Measurements from ENCODE around the gene ZBTB44. TPM values are rescaled to one million over a fixed set of nuclear protein-coding genes. Genes with fewer than 3 reads are reported as not detected.
"Not testable (repeated sequence)": the region's sequence is repeated elsewhere in the genome, so short reads cannot be mapped to it uniquely, and the experiment has no call there.

The ZBTB44 gene
- total RNA-seq, 2 experiments from 2014 or later, result 38.2 to 49.4 TPM

DNA sequence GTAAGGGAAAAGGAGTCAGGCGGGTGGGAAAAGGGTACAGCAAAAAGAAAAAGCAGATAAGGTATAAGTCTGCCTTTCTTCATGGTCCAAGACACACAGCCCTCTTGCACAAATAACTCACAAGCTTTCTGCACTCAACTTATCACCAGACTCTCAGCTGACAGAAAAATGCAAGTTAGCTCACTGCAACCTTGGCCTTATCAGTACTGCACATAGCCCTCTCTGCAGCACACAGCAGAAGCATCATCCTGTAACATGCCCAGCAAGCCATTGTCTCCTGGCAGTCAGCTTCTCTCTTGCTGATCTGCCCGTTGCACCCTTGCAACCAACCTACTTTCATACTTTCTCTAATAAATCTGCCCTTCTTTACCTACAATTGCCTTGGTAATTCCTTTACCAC is 5.8 kb downstream of the ZBTB44 start:
- no peak for DNase-seq
- ChIA-PET POLR2A (no interaction called here), CTCF (interaction anchor here (0.7 to 1.3 kb wide), 3 partner anchors 22 to 306 kb away, joined by 3 to 4 read pairs (median 3); partner anchors contain the start of gene PRDM10)
- H3K27ac Mint-ChIP-seq, result no peak overlapping the region
- intact Hi-C loops (cut with DNase I, micrococcal nuclease), result no loop called here
- H3K27me3 Mint-ChIP-seq, result no peaks in the 10 kb centered on the region
- H3K4me3 Mint-ChIP-seq, result no peak overlapping the region
- peaks cover 24% of the 10 kb centered on the region for H3K36me3 Mint-ChIP-seq (ENCODE audit: low read depth)
- no peak for ATAC-seq
- peaks cover 49% of the 10 kb centered on the region for H3K4me1 Mint-ChIP-seq
- H3K9me3 Mint-ChIP-seq (ENCODE audit: low read depth), result peaks cover 8% of the 10 kb centered on the region

DNA sequence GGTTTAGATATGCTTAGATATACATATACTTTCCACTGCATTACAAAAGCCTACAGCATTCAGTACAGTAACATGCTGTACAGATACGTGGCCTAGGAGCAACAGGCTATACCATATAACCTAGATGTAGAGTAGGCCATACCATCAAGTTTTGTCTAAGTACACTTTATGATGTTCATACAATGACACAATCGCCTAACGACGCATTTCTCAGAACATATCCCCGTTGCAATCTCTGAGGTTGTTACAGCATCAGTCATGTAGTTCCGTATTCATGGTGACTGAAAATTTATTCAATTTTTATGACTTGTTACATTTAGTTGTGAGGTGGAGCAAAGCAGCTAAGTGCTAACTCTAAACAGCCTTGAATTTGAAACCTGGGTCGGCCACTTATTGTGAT is 6.7 kb downstream of the ZBTB44 start:
- peaks cover 24% of the 10 kb centered on the region for H3K36me3 Mint-ChIP-seq (ENCODE audit: low read depth)
- DNase-seq (no peak), ATAC-seq (peak; percentile 19)
- intact Hi-C loops (cut with DNase I, micrococcal nuclease), result no loop called here
- POLR2A ChIA-PET, result no interaction called here
- H3K4me3 Mint-ChIP-seq, result no peak overlapping the region
- H3K9me3 Mint-ChIP-seq (ENCODE audit: low read depth), result peaks cover 8% of the 10 kb centered on the region
- peaks cover 45% of the 10 kb centered on the region for H3K4me1 Mint-ChIP-seq
- CTCF ChIA-PET, result interaction anchor here (1.3 kb wide), 1 partner anchor 21 kb away, joined by 3 read pairs; no protein-coding TSS in a partner anchor
- no peak overlapping the region for H3K27ac Mint-ChIP-seq
- no peaks in the 10 kb centered on the region for H3K27me3 Mint-ChIP-seq

DNA sequence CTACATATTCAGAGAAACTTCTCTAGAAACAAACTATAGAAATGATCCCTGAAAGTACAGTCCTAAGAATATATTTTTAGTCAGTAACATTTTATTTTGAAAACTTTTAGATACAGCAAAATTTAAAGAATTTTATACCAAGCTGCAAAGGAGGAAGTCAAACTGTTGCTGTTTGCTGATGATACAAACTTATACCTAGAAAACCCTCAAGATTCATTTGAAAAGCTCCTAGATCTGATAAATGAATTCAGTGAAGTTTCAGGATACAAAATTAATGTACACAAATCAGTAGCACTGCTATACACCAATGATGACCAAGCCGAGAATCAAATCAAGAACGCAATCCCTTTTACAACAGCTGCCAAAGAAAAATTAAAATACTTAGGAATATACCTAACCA is 10.1 kb downstream of the ZBTB44 start:
- Mint-ChIP-seq H3K27ac (peak overlapping the region; percentile 14), H3K27me3 (no peaks in the 10 kb centered on the region), H3K9me3 (ENCODE audit: low read depth) (peaks cover 8% of the 10 kb centered on the region), H3K4me1 (peaks cover 53% of the 10 kb centered on the region), H3K36me3 (ENCODE audit: low read depth) (peaks cover 41% of the 10 kb centered on the region), H3K4me3 (no peak overlapping the region)
- no peak for ATAC-seq
- intact Hi-C loops (cut with DNase I, micrococcal nuclease), result no loop called here
- CTCF ChIA-PET, result interaction anchor here (1.0 to 1.8 kb wide), 3 partner anchors 12 to 15 kb away, joined by 3 to 8 read pairs (median 3); no protein-coding TSS in a partner anchor
- no peak for DNase-seq
- POLR2A ChIA-PET, result interaction anchor here (0.5 kb wide), 1 partner anchor 98 kb away, joined by 3 read pairs; no protein-coding TSS in a partner anchor

DNA sequence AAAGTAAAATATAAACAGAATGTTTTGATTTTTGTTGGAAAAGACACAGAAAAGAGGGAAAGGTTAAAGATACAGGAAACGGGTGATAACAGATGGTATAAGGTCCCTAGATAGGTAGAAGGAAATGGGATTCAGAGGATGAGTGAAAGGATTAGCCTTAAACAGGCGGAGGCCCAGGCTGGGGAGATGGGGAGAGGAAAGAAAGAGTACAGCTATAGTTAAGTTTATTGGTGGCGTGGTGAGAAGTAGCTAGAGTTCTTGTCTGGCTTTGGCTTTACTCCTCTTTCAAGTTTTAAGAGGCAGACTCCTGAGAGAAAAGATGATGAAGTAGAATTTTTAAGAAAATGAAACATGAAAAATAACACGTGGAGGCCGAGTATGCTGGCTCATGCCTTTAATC is 13.7 kb downstream of the ZBTB44 start:
- H3K27me3 Mint-ChIP-seq, result no peaks in the 10 kb centered on the region
- H3K4me3 Mint-ChIP-seq, result no peak overlapping the region
- H3K36me3 Mint-ChIP-seq (ENCODE audit: low read depth), result peaks cover 38% of the 10 kb centered on the region
- intact Hi-C loops (cut with DNase I, micrococcal nuclease), result no loop called here
- ATAC-seq (no peak), DNase-seq (no peak)
- peaks cover 52% of the 10 kb centered on the region for H3K4me1 Mint-ChIP-seq
- ChIA-PET CTCF (interaction anchor here (0.7 kb wide), 1 partner anchor 270 kb away, joined by 4 read pairs; no protein-coding TSS in a partner anchor), POLR2A (no interaction called here)
- H3K27ac Mint-ChIP-seq, result no peak overlapping the region
- peaks cover 6% of the 10 kb centered on the region for H3K9me3 Mint-ChIP-seq (ENCODE audit: low read depth)

DNA sequence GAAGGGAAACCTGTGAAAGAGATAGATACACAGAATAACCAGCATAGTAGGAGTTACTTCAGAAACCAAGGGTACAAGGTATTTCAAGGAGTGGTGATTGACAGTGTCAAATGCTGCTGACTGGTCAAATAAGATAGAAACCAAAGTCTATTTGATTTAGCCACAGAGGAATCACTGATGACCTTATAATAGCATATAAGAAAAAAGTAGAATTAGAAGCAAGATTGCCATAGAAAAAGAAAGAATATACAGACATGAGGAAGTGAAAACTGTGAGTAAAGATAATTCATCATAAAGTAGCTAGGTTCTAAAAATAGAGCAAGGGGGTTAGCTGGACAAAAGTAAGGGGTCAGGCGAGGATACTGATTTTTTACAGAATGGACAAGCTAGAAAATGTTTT is 14.2 kb downstream of the ZBTB44 start:
- intact Hi-C loops (cut with DNase I, micrococcal nuclease), result no loop called here
- Mint-ChIP-seq H3K27me3 (no peaks in the 10 kb centered on the region), H3K4me3 (no peak overlapping the region), H3K27ac (no peak overlapping the region), H3K36me3 (ENCODE audit: low read depth) (peaks cover 38% of the 10 kb centered on the region), H3K9me3 (ENCODE audit: low read depth) (peaks cover 6% of the 10 kb centered on the region), H3K4me1 (peaks cover 51% of the 10 kb centered on the region)
- CTCF ChIA-PET, result interaction anchor here (0.7 kb wide), 1 partner anchor 270 kb away, joined by 4 read pairs; no protein-coding TSS in a partner anchor
- ATAC-seq (no peak), DNase-seq (no peak)
- POLR2A ChIA-PET, result no interaction called here

DNA sequence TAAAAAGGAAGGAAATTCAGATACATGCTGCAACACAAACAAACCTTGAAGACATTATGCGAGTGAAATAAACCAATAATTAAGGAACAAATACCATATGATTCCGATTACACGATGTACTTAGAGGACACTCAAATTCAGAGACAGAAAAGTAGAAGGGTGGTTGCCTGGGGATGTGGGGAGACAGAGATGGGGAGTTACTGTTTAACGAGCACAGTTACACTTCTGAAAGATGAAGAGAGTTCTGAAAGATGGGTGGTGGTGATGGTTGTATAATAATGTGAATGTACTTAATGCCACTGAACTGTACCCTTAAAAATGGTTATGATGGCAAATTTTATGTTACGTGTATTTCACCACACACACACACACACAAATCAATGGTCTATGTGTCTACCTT is 14.7 kb downstream of the ZBTB44 start:
- CTCF ChIA-PET, result no interaction called here
- intact Hi-C loops (cut with DNase I, micrococcal nuclease), result no loop called here
- no peak overlapping the region for H3K27ac Mint-ChIP-seq

DNA sequence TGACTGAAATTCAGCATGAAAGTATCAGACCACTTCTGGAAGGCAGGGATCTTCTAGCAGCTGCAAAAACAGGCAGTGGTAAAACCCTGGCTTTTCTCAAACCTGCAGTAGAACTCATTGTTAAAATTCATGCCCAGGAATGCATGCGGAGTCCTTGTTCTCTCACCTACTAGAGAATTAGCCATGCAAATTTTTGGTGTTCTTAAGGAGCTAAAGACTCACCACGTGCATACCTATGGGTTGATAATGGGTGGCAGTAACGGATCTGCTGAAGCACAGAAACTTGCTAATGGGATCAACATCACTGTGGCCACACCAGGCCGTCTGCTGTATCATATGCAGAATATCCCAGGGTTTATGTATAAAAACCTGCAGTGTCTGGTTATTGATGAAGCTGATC is 19.1 kb downstream of the ZBTB44 start:
- CTCF ChIA-PET, result interaction anchor here (0.6 to 1.2 kb wide), 2 partner anchors 9 to 139 kb away, joined by 3 to 4 read pairs; no protein-coding TSS in a partner anchor
- no peaks in the 10 kb centered on the region for H3K27me3 Mint-ChIP-seq
- peaks cover 2% of the 10 kb centered on the region for H3K9me3 Mint-ChIP-seq (ENCODE audit: low read depth)
- ATAC-seq, result no peak
- no peak for DNase-seq
- intact Hi-C loops (cut with DNase I, micrococcal nuclease), result no loop called here
- POLR2A ChIA-PET, result no interaction called here
- peaks cover 34% of the 10 kb centered on the region for H3K4me1 Mint-ChIP-seq
- H3K36me3 Mint-ChIP-seq (ENCODE audit: low read depth), result peaks cover 27% of the 10 kb centered on the region
- no peak overlapping the region for H3K4me3 Mint-ChIP-seq
- H3K27ac Mint-ChIP-seq, result no peak overlapping the region

More for the DNA sequence above, 14.7 kb downstream of the ZBTB44 start:
- POLR2A ChIA-PET, result no interaction called here
- peaks cover under 1% of the 10 kb centered on the region for H3K9me3 Mint-ChIP-seq (ENCODE audit: low read depth)
- H3K36me3 Mint-ChIP-seq (ENCODE audit: low read depth), result peaks cover 33% of the 10 kb centered on the region
- DNase-seq (no peak), ATAC-seq (no peak)
- no peak overlapping the region for H3K4me3 Mint-ChIP-seq
- no peaks in the 10 kb centered on the region for H3K27me3 Mint-ChIP-seq
- peaks cover 48% of the 10 kb centered on the region for H3K4me1 Mint-ChIP-seq

DNA sequence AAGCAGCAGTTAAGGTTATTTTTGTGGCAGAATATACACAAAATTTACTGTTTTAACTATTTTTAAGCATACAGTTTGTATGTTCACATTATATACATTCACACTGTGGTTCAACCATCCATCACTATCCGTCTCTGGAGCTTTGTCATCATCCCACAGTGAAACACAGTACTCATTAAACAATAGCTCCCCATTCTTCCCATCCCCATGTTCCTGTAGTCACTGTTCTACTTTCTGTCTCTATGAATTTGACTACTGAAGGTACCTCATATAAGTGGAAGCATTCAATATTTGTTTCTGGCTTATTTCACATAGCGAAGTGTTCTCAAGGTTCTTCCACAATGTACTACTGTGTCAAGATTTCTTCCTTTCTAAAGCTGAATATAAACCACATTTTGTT is 32.6 kb downstream of the ZBTB44 start:
- ATAC-seq, result no peak
- intact Hi-C loops (cut with DNase I, micrococcal nuclease), result no loop called here
- Mint-ChIP-seq H3K27ac (no peak overlapping the region), H3K27me3 (no peaks in the 10 kb centered on the region), H3K9me3 (ENCODE audit: low read depth) (peaks cover 12% of the 10 kb centered on the region), H3K4me3 (no peak overlapping the region), H3K36me3 (ENCODE audit: low read depth) (peaks cover 43% of the 10 kb centered on the region), H3K4me1 (peaks cover 16% of the 10 kb centered on the region)
- CTCF ChIA-PET, result no interaction called here
- POLR2A ChIA-PET, result no interaction called here
- no peak for DNase-seq

DNA sequence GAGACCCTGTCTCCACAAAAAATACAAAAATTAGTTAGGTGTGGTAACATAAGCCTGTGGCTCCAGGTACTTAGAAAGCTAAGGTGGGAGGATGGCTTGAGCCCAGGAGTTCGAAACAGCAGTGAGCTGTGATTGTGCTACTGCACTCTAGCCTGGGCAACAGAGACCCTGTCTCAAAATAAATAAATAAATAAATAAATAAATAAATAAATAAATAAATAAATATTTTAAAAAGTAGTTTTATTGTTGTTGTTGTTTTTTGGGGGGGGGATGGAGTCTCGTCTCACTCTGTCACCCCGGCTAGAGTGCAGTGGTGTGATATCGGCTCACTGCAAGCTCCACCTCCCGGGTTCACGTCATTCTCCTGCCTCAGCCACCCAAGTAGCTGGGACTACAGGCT is 33.4 kb downstream of the ZBTB44 start:
- H3K27me3 Mint-ChIP-seq; H3K27ac Mint-ChIP-seq; POLR2A ChIA-PET; H3K4me3 Mint-ChIP-seq; DNase-seq; intact Hi-C loops (cut with DNase I, micrococcal nuclease); ATAC-seq; CTCF ChIA-PET: not testable (repeated sequence)
- H3K9me3 Mint-ChIP-seq (ENCODE audit: low read depth), result peaks cover 12% of the 10 kb centered on the region
- peaks cover 16% of the 10 kb centered on the region for H3K4me1 Mint-ChIP-seq
- H3K36me3 Mint-ChIP-seq (ENCODE audit: low read depth), result peaks cover 43% of the 10 kb centered on the region

DNA sequence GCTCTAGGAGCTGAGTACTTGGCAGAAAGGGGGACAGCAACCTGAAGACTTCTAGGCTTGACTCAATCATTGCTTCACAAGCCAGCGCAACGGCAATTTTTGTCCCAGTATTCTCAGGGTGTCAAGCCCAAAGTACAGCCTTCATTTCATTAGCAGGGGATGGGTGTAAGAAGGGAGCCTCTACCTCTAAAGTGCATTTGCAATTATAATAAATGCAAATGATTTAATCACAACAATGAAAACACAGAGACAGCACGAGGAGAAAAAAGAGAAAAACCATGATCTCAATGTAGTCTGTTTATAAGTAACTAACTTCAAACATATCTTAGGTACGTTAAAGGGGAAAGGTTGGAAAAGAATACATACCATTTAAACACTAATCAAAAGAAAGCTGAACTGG is 34.7 kb downstream of the ZBTB44 start:
- POLR2A ChIA-PET, result no interaction called here
- no peak overlapping the region for H3K27ac Mint-ChIP-seq
- no peak for DNase-seq
- no peaks in the 10 kb centered on the region for H3K27me3 Mint-ChIP-seq
- H3K4me1 Mint-ChIP-seq, result peaks cover 16% of the 10 kb centered on the region
- CTCF ChIA-PET, result no interaction called here
- no peak overlapping the region for H3K4me3 Mint-ChIP-seq
- ATAC-seq, result no peak
- H3K9me3 Mint-ChIP-seq (ENCODE audit: low read depth), result peaks cover 12% of the 10 kb centered on the region
- intact Hi-C loops (cut with DNase I, micrococcal nuclease), result no loop called here
- H3K36me3 Mint-ChIP-seq (ENCODE audit: low read depth), result peaks cover 41% of the 10 kb centered on the region

DNA sequence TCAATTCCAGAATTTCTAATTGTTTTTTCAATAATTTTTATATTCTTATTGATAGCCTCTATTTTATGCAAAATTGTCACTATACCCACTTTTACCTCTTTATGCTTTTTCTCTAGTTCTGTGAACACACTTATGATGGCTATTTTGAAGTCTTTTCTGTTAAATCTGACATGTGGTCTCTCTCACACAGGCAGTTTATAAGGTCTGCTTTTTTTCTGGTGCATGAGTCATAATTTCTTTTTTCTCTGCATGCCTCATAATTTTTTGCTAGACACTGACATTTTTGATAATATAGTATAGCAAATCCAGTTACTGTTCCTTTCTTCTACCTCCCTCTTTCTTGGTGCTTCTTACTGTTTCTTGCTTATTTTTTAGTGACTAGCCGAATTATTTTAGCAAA is 36.0 kb downstream of the ZBTB44 start:
- peaks cover 12% of the 10 kb centered on the region for H3K9me3 Mint-ChIP-seq (ENCODE audit: low read depth)

DNA sequence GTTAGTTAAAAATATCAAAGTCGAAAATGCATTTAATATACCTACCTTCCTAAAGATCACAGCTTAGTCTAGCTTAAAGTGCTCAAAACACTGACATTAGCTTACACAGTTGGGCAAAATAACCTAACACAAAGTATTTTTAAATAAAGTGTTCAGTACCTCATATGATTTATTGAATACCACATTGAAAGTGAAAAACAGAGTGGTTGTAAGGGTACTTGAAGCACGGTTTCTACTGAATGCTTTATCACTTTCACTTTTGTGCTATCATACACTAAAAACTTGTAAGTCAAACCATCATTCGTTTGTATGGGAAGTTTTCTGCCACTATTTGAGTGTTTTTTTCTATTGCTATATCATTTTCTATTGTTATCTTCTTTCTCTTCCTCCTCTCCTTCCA is 36.6 kb downstream of the ZBTB44 start:
- Mint-ChIP-seq H3K27me3 (no peaks in the 10 kb centered on the region), H3K36me3 (ENCODE audit: low read depth) (peaks cover 41% of the 10 kb centered on the region), H3K27ac (peak overlapping the region; percentile 21), H3K4me1 (peaks cover 16% of the 10 kb centered on the region), H3K4me3 (no peak overlapping the region), H3K9me3 (ENCODE audit: low read depth) (peaks cover 12% of the 10 kb centered on the region)
- POLR2A ChIA-PET, result no interaction called here
- no peak for DNase-seq
- CTCF ChIA-PET, result interaction anchor here (0.9 kb wide), 1 partner anchor 189 kb away, joined by 3 read pairs; no protein-coding TSS in a partner anchor
- peak; percentile 57 for ATAC-seq
- intact Hi-C loops (cut with DNase I, micrococcal nuclease), result no loop called here

More for the DNA sequence above, 36.0 kb downstream of the ZBTB44 start:
- CTCF ChIA-PET, result interaction anchor here (0.9 to 1.0 kb wide), 2 partner anchors 8 to 190 kb away, joined by 3 read pairs; no protein-coding TSS in a partner anchor
- peaks cover 16% of the 10 kb centered on the region for H3K4me1 Mint-ChIP-seq
- peak overlapping the region; percentile 51 for H3K27ac Mint-ChIP-seq
- ATAC-seq (no peak), DNase-seq (no peak)
- H3K27me3 Mint-ChIP-seq, result no peaks in the 10 kb centered on the region
- peaks cover 42% of the 10 kb centered on the region for H3K36me3 Mint-ChIP-seq (ENCODE audit: low read depth)
- POLR2A ChIA-PET, result no interaction called here
- intact Hi-C loops (cut with DNase I, micrococcal nuclease), result no loop called here
- H3K4me3 Mint-ChIP-seq, result no peak overlapping the region
